A673 (cell line): ENCODE results near the gene SHLD2.

ENCODE experiments used
- EZH2 ChIP-seq: fragments of 200-600 bp; sonication (generic); IDR thresholded peaks from 2 replicates; pipeline ENCODE4 v1.6.1; 2017; ENCODE audit warnings: borderline replicate concordance, low read depth, mild to moderate bottlenecking, mixed read lengths, antibody characterized with exemption, low read length; ENCODE audit not compliant: poor library complexity, severe bottlenecking
- TF ChIP-seq, protein P1 (sequence below): fragments of 300-800, 200-600 bp; sonication (generic); conservative IDR thresholded peaks from 2 replicates; pipeline ENCODE4 v1.5.1; 2017; ENCODE audit warnings: low read depth, mild to moderate bottlenecking, antibody characterized with exemption, low read length, moderate library complexity, mixed read lengths

- TF ChIP-seq, protein P1, sequence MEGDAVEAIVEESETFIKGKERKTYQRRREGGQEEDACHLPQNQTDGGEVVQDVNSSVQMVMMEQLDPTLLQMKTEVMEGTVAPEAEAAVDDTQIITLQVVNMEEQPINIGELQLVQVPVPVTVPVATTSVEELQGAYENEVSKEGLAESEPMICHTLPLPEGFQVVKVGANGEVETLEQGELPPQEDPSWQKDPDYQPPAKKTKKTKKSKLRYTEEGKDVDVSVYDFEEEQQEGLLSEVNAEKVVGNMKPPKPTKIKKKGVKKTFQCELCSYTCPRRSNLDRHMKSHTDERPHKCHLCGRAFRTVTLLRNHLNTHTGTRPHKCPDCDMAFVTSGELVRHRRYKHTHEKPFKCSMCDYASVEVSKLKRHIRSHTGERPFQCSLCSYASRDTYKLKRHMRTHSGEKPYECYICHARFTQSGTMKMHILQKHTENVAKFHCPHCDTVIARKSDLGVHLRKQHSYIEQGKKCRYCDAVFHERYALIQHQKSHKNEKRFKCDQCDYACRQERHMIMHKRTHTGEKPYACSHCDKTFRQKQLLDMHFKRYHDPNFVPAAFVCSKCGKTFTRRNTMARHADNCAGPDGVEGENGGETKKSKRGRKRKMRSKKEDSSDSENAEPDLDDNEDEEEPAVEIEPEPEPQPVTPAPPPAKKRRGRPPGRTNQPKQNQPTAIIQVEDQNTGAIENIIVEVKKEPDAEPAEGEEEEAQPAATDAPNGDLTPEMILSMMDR, result no peak
- TF ChIP-seq EZH2, result no peak
These were observed 41.9 kb upstream of the SHLD2 start for GRCh38 chr10:87053111-87053510.
